Kidney (tissue), 14 donors: Measurements from ENCODE around the gene RUVBL2. TPM values are rescaled to one million over a fixed set of nuclear protein-coding genes. Genes with fewer than 3 reads are reported as not detected.

Experiments used
- DNase-seq, 5 donors: peaks; one replicate each; pipeline ENCODE4 v3.0.0-alpha.2; 2013 to 2020
- FAIRE-seq: peaks from 2 replicates; lab custom pipeline; 2012; peaks lifted over from hg19 to GRCh38; lab: Jason Lieb, UNC
- H3K27ac ChIP-seq, 2 donors: one replicate each; pipeline ENCODE4 v1.7.0; 2013; ENCODE audit warnings: low read depth in 2 of 2, low read length in 2 of 2, inconsistent platforms in 1 of 2
- H3K27me3 ChIP-seq: one replicate; pipeline ENCODE4 v1.7.1; 2013; ENCODE audit warnings: low read length, inconsistent platforms; ENCODE audit not compliant: control insufficient read depth, insufficient read depth
- H3K36me3 ChIP-seq, 3 donors: one replicate each; pipeline versions ENCODE4 v1.7.0 to v1.7.1; 2013; ENCODE audit warnings: low read length in 3 of 3, control low read depth in 1 of 3, inconsistent platforms in 1 of 3; ENCODE audit not compliant: insufficient read depth in 3 of 3, control insufficient read depth in 2 of 3
- H3K4me1 ChIP-seq, 3 donors: one replicate each; pipeline versions ENCODE4 v1.7.0 to v1.7.1; 2013; ENCODE audit warnings: low read length in 3 of 3, inconsistent platforms in 1 of 3, low read depth in 1 of 3; ENCODE audit not compliant: control insufficient read depth in 2 of 3, insufficient read depth in 2 of 3
- H3K4me3 ChIP-seq, 3 donors: one replicate each; pipeline versions ENCODE4 v1.7.0 to v1.8.1; 2013; ENCODE audit warnings: low read length in 3 of 3, control low read depth in 1 of 3, inconsistent platforms in 1 of 3
- H3K9ac ChIP-seq, 3 donors: one replicate each; pipeline versions ENCODE4 v1.7.0 to v1.7.1; 2013; ENCODE audit warnings: low read length in 3 of 3, control low read depth in 1 of 3, inconsistent platforms in 1 of 3
- H3K9me3 ChIP-seq, 3 donors: one replicate each; pipeline versions ENCODE4 v1.7.0 to v1.7.1; 2013; ENCODE audit warnings: low read length in 3 of 3, control low read depth in 1 of 3, inconsistent platforms in 1 of 3; ENCODE audit not compliant: control insufficient read depth in 2 of 3, insufficient read depth in 1 of 3
- intact Hi-C: fragments of 100-400 bp; cut with DNase I; formaldehyde crosslinking; loops from one replicate; pipeline ENCODE4 v1.11.1; 2022
- polyA plus RNA-seq: library from polyadenylated mRNA; stranded (reverse); fragments of 350-450 nt; fragmentation: Illumina TruSeq; extraction: RNeasy Lipid Tissue Mini Kit (QIAGEN cat#74804); gene quantifications from one replicate; pipeline ENCODE4 v1.2.3, GENCODE V29; 2014; ENCODE audit warnings: low read depth, low replicate concordance; ENCODE audit not compliant: insufficient read depth
- total RNA-seq: library from RNA; stranded (reverse); fragmentation: NEBNext Ultra II Directional; extraction: Animal tissue kit (Norgen Biotek cat#: 25700); gene quantifications from one replicate; pipeline ENCODE4 v1.2.1, GENCODE V29; 2021
- TF ChIP-seq, protein P1 (sequence below): IDR thresholded peaks from 3 replicates; pipeline ENCODE4 v1.5.1; 2012; ENCODE audit warnings: mild to moderate bottlenecking, moderate library complexity, borderline replicate concordance; ENCODE audit not compliant: insufficient read depth; ENCODE audit errors: extremely low read depth
- donor health status: control.
- donor health status: control.
- donor health status: control.
- donor health status: control.
- donor health status: control.
- donor health status: DM: yes; HTN: yes; CAD: no.
- donor health status: Normal renal cell carcinoma (clear cell type).

RUVBL2 gene
- total and polyA plus RNA-seq, 2 donors from 2014 or later = 57.0 to 83.6 TPM

DNA sequence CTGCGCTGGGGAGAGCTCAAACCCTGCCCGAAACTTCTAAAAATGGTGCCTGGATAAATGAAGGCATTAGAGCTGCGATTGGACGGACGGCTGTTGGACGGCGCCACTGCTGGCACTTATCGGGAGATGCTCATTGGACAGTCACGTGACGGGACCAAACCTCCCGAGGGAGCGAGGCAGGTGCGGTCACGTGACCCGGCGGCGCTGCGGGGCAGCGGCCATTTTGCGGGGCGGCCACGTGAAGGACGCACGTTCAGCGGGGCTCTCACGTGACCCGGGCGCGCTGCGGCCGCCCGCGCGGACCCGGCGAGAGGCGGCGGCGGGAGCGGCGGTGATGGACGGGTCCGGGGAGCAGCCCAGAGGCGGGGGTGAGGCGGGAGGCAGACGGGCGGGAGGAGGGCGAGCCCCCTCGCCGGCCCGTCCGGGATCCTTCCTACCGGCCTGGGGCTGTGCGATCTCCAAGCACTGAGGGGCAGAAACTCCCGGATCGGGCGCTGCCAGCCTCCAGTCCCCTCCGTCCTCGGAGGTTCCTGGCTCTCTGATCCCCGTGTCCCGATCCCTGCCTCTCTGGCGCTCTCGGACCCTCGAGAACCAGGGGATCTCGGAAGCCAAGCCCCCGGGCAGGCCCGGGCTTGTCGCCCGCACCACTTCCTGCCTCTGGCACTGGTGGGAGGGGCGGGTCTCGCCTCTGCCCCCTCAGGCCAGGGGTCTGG, 38.9 kb upstream of the RUVBL2 start, which contains the start of gene BAX:
Gene BAX, plus strand, starts transcription at position 281 of the 713 bp plus-strand sequence. Its CDS starts 54 bp downstream, at position 335.
- DNase-seq = peak; percentile 97 to 99 (median 98)
- H3K9me3 ChIP-seq = no peaks in the 10 kb centered on the region
- no peaks in the 10 kb centered on the region for H3K27me3 ChIP-seq
- peak within 1 kb of the TSS; percentile 73 to 86 (median 81) for H3K4me3 ChIP-seq
- H3K4me1 ChIP-seq = peaks cover 0 to 7% (median 0%) of the 10 kb centered on the region in 3 donors
- peaks cover 0 to 3% (median 2%) of the 10 kb centered on the region in 3 donors for H3K36me3 ChIP-seq
- FAIRE-seq = no peak
- peak within 1 kb of the TSS; percentile 27 to 91 (median 67) for H3K9ac ChIP-seq
- peak within 1 kb of the TSS; percentile 57 to 74 for H3K27ac ChIP-seq
- TF ChIP-seq, protein P1, sequence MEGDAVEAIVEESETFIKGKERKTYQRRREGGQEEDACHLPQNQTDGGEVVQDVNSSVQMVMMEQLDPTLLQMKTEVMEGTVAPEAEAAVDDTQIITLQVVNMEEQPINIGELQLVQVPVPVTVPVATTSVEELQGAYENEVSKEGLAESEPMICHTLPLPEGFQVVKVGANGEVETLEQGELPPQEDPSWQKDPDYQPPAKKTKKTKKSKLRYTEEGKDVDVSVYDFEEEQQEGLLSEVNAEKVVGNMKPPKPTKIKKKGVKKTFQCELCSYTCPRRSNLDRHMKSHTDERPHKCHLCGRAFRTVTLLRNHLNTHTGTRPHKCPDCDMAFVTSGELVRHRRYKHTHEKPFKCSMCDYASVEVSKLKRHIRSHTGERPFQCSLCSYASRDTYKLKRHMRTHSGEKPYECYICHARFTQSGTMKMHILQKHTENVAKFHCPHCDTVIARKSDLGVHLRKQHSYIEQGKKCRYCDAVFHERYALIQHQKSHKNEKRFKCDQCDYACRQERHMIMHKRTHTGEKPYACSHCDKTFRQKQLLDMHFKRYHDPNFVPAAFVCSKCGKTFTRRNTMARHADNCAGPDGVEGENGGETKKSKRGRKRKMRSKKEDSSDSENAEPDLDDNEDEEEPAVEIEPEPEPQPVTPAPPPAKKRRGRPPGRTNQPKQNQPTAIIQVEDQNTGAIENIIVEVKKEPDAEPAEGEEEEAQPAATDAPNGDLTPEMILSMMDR = no peak
- intact Hi-C loops = no loop called here

DNA sequence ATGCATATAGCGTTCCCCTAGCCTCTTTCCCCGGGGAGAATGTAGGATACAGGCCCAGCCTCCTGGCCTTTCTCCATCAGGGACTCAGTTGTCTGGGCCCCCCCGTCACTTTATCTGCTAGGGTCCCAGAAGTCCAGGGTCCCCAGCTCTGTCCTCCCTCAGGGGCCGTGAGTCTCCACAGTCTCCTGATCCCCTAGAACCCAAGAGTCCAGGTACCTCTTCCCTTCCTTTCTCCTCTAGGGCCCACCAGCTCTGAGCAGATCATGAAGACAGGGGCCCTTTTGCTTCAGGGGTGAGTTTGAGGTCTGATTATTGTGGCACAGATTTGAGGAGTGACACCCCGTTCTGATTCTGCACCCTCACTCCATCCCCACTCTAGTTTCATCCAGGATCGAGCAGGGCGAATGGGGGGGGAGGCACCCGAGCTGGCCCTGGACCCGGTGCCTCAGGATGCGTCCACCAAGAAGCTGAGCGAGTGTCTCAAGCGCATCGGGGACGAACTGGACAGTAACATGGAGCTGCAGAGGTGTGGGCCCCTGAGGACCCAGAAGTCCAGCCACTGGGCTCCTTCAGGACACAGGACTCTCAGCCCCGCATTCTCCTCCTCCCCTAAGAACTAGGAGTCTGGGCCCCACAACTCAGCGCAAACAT, 38.3 kb upstream of the RUVBL2 start:
- H3K9ac ChIP-seq = peak overlapping the region; percentile 22 to 91 (median 27)
- H3K4me1 ChIP-seq = peaks cover 0 to 7% (median 0%) of the 10 kb centered on the region in 3 donors
- no peaks in the 10 kb centered on the region for H3K27me3 ChIP-seq
- H3K27ac ChIP-seq = peak overlapping the region; percentile 15 to 74
- peaks cover 0 to 3% (median 2%) of the 10 kb centered on the region in 3 donors for H3K36me3 ChIP-seq
- TF ChIP-seq, protein P1 = no peak
- peak overlapping the region; percentile 54 to 86 (median 73) for H3K4me3 ChIP-seq
- no peak for FAIRE-seq
- H3K9me3 ChIP-seq = no peaks in the 10 kb centered on the region
- intact Hi-C loops = no loop called here
- peak in 2 of 5 donors; percentile 61 to 67 for DNase-seq

DNA sequence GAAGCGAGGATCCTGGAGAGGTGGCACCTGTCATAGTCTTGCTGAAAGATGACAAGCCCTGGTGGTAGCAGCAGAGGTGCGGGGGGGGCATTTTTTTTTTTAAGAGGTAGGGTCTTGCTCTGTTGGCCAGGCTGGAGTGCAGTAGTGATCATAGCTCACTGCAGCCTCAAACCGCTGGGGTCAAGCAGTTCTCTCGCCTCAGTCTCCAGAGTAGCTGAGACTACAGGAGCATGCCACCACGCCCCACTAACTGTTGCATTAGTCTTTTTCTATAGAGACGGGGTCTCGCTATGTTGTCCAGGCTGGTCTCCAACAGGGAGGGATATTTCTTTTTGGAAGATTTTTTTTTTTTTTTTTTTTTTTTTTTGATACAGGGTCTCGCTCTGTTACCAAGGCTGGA, 35.7 kb upstream of the RUVBL2 start:
- no peak overlapping the region for H3K27ac ChIP-seq
- no peak for DNase-seq
- H3K4me1 ChIP-seq = peaks cover 0 to 16% (median 3%) of the 10 kb centered on the region in 3 donors
- H3K9ac ChIP-seq = no peak overlapping the region
- TF ChIP-seq, protein P1 = no peak
- FAIRE-seq = no peak
- no peaks in the 10 kb centered on the region for H3K27me3 ChIP-seq
- H3K9me3 ChIP-seq = no peaks in the 10 kb centered on the region
- peaks cover 0 to 3% (median 2%) of the 10 kb centered on the region in 3 donors for H3K36me3 ChIP-seq
- intact Hi-C loops = no loop called here
- no peak overlapping the region for H3K4me3 ChIP-seq
